Nephron progenitor cell (in vitro differentiated cells): ENCODE results near the gene ARPC5.

Experiments used
- DNase-seq: peaks from one replicate; pipeline ENCODE4 v3.0.0; 2021
- H3K27ac Mint-ChIP-seq: 2 replicates; pipeline ENCODE4 v1.8.0; 2021; ENCODE audit warnings: mild to moderate bottlenecking, moderate library complexity, mixed read lengths
- H3K27me3 Mint-ChIP-seq: 2 replicates; pipeline ENCODE4 v1.8.0; 2021; ENCODE audit warnings: mild to moderate bottlenecking, low read depth, mixed read lengths; ENCODE audit not compliant: poor library complexity
- H3K36me3 Mint-ChIP-seq: 2 replicates; pipeline ENCODE4 v1.8.0; 2021; ENCODE audit warnings: low read depth, mixed read lengths
- H3K4me1 Mint-ChIP-seq: 2 replicates; pipeline ENCODE4 v1.8.0; 2021; ENCODE audit warnings: mixed read lengths
- H3K4me3 Mint-ChIP-seq: 2 replicates; pipeline ENCODE4 v1.8.0; 2021; ENCODE audit warnings: mild to moderate bottlenecking, moderate library complexity, mixed read lengths
- H3K9me3 Mint-ChIP-seq: 2 replicates; pipeline ENCODE4 v1.8.0; 2021; ENCODE audit warnings: mild to moderate bottlenecking, moderate library complexity, mixed read lengths
- CTCF ChIP-seq: fragments of 200-600 bp; sonication (generic); IDR thresholded peaks from 2 replicates; pipeline ENCODE4 v1.5.0; 2021; ENCODE audit warnings: antibody characterized with exemption

The ARPC5 gene

DNA sequence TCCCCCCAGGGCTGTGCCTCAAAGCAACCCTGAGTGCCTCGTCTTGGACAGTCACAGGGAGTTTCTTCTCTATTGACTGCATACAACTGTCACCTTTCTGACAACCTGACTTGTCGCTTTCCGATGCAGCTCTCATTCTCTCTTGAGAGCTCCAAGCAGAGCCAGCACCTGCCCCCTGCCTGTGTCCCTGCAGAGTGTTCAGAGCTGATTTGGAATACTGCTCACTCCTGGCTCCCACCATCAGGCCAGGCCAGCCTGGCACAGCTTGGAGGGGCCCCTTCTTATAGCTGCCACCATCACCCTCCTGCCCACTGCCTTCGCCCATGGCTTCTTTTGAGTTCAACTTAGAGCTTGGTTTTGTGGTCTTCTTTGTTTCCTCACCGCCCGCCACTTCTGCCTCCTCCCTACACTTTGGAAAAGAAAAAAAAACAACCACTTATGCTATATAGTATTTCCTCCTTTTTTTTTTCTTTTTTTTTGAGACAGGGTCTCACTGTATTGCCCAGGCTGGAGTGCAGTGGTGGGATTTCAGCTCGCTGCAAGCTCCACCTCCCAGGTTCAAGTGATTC lies 57.6 kb downstream of the ARPC5 start:
- H3K27me3 Mint-ChIP-seq, result peaks cover 3% of the 10 kb centered on the region
- peaks cover 36% of the 10 kb centered on the region for H3K4me1 Mint-ChIP-seq
- TF ChIP-seq CTCF, result no peak
- no peak overlapping the region for H3K4me3 Mint-ChIP-seq
- peak overlapping the region; percentile 39 for H3K27ac Mint-ChIP-seq
- DNase-seq, result no peak
- H3K9me3 Mint-ChIP-seq, result no peaks in the 10 kb centered on the region
- H3K36me3 Mint-ChIP-seq, result no peaks in the 10 kb centered on the region

DNA sequence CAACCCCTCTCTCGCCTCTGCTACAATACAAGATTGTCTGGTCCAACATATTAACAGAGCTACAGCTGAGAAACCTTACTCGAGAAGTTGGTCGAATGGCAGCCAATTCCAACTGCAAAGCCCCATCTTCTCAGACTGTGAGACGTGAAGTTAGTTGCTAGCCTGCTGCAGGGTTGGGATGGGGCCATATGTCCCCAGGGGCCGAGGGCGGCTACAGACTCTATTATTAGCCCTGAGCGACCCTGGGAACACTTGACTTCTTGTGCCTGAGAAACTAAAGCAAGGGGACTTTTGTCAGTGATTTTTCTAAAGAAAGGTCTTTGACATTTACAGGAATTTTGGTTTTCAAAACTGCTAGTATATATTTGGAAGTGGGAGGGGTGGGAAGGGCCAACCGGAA lies 59.0 kb downstream of the ARPC5 start:
- H3K36me3 Mint-ChIP-seq, result no peaks in the 10 kb centered on the region
- peaks cover 9% of the 10 kb centered on the region for H3K27me3 Mint-ChIP-seq
- H3K4me1 Mint-ChIP-seq, result peaks cover 27% of the 10 kb centered on the region
- no peak overlapping the region for H3K4me3 Mint-ChIP-seq
- no peak overlapping the region for H3K27ac Mint-ChIP-seq
- no peaks in the 10 kb centered on the region for H3K9me3 Mint-ChIP-seq
- TF ChIP-seq CTCF, result no peak
- no peak for DNase-seq

DNA sequence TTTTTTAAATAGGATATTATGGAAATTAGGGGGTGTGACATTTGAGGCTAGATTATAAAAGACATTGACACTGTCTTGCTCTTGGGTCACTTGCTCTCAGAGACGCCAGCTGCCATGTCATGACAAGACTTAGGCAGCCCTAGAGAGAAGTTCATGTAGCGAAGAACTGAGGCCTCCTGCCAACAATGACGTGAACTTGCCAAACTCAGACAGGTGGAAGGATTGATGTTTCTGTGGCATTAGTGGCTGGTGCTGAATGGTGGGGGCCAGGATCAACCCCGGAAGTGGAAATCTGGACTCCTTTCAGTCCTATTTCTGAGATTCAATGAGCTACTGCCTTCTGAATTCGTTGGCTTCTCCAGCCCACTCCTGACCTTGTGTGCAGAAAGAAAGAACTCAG lies 60.0 kb downstream of the ARPC5 start:
- H3K27ac Mint-ChIP-seq, result peak overlapping the region; percentile 57
- no peak for DNase-seq
- peaks cover 9% of the 10 kb centered on the region for H3K27me3 Mint-ChIP-seq
- peaks cover 23% of the 10 kb centered on the region for H3K4me1 Mint-ChIP-seq
- TF ChIP-seq CTCF, result no peak
- no peak overlapping the region for H3K4me3 Mint-ChIP-seq
- H3K36me3 Mint-ChIP-seq, result no peaks in the 10 kb centered on the region
- H3K9me3 Mint-ChIP-seq, result no peaks in the 10 kb centered on the region

GRCh38 chr1:183572721-183573120 lies 62.9 kb downstream of the ARPC5 start:
- Mint-ChIP-seq H3K4me1 (peaks cover 26% of the 10 kb centered on the region), H3K27ac (no peak overlapping the region), H3K36me3 (no peaks in the 10 kb centered on the region), H3K9me3 (no peaks in the 10 kb centered on the region), H3K27me3 (peaks cover 9% of the 10 kb centered on the region), H3K4me3 (no peak overlapping the region)
- no peak for TF ChIP-seq CTCF
- DNase-seq, result no peak

DNA sequence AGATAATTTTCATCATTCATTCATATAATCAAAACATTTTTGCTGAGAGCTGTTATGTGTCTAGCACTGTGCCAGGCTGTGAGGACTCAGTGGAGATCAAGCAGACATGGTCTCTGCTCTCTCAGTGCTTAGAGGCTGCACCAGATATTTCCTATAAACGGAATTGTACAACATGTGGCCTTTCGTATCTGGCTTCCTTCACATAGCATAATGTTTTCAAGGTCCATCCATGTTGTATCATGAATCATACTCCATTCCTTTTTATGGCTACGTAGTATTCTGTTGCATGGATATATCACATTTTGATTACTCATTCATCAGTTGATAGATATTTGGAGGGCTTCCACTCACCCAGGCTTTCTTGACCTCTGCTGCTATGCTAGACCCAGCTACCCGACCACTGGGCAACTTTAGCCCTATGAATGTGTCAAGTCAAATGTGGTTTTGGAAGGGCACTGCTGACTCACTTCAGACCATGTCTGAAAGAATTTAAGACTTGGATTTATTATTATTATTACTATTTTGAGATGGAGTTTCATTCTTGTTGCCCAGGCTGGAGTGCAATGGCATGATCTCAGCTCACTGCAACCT lies 63.8 kb downstream of the ARPC5 start:
- no peaks in the 10 kb centered on the region for H3K36me3 Mint-ChIP-seq
- peaks cover 9% of the 10 kb centered on the region for H3K27me3 Mint-ChIP-seq
- H3K4me1 Mint-ChIP-seq, result peaks cover 26% of the 10 kb centered on the region
- no peak for TF ChIP-seq CTCF
- no peak overlapping the region for H3K4me3 Mint-ChIP-seq
- H3K27ac Mint-ChIP-seq, result no peak overlapping the region
- no peak for DNase-seq
- no peaks in the 10 kb centered on the region for H3K9me3 Mint-ChIP-seq
